ENCODE measurements around the gene CDC20.

- TF ChIP-seq CTCF (IDR thresholded peaks at IDR 0.05) (no peak), POLR2A (IDR thresholded peaks at IDR 0.05) (no peak)
Observed at GRCh38 chr1:43410571-43410970, 51.8 kb downstream of the CDC20 start.

All from adrenal gland (tissue), 5 donors.